Dedifferentiated amniotic fluid mesenchymal stem cell (primary cell): ENCODE results near the gene PRTFDC1.

ENCODE experiments used
- DNase-seq: peaks from one replicate; pipeline ENCODE4 v3.0.0-alpha.2; 2016; ENCODE audit errors: extremely low spot score

PRTFDC1 gene

DNA sequence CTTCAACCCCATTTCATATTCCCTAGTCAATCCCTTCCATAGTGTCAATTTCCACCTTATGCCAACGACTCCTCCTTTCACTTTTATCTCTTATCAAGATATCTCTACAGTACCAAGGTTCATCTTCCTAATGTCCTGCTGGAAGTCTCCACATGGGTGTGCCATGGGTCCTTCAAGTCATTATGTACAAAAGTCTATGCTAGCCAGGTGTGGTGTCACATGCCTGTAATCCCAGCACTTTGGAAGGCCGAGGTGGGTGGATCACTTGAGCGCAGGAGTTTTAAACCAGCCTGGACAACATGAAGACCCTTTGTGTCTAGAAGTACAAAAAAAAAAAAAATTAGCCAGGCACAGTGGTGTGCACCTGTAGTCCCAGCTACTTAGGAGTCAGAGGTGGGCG is 47.6 kb downstream of the PRTFDC1 start:
- no peak for DNase-seq

DNA sequence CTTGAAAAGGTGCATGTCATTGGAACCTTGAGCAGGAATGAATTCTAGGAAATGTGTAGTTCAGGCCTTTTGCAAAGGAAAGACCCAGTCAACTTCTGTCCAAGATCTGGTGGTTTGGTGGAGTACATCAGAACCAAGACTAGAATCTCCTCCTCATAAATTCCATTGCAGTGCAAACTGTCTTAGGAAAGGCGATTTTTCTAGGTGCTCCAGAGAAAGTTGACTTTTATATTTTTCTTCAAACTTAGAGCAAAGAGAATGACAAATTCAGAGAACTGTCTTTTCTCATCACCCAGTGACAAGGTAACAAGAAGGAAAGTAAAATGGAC is 50.0 kb downstream of the PRTFDC1 start:
- DNase-seq, result no peak

GRCh38 chr10:24901686-24902399 is 50.6 kb downstream of the PRTFDC1 start:
- peak; percentile 48 for DNase-seq

DNA sequence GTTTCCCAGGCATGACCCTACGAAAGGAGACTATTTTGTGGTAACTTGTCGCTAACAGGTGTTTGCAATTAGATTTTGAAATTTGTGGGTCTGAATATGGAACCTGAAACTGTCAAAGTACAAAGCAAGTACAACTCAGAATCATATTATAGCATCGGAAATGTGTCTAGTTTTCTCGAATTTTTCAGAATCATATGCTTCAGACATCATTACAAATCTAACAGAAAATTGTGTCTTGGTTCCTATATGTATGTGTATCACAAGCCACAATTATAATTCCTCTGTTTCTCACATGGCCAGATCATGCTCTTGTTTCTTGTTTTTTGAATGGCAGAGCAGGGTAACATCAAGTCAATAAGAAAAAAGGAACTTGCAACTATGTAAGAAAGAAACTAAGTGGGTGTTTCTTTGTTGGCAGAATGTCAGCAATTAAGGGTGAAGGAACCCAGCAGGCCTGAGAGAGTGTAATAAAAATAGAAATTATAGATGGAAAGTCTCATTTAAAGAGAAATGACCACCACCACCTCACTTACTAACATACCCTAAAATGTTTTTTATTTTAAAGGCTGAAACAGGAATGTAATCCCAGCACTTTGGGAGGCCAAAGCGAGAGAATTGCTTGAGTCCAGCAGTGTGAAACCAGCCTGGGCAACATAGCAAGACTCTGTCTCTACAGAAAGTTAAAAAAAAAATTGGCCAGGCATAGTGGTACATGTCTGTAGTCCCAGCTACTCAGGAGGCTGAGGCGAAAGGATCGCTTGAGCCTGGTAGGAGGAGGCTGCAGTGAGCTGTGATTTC is 51.3 kb downstream of the PRTFDC1 start:
- no peak for DNase-seq

DNA sequence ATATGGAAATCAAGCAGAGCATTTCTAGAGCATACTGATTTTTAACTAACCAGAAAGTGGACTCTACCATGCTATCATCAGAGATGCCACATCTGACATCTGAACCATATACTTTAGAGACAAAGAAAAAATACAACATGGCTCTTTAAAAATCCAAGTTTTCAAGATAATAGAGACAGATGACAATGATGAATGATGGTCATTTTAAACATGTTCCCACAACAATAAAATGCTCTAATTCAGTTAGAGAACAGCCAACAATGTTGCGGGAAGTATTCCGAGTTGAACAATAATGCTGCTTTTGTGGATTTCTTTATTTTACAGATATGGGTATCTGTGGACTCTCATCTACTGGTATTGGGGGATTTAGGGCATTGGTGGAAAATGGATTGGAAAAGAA is 52.8 kb downstream of the PRTFDC1 start:
- no peak for DNase-seq

DNA sequence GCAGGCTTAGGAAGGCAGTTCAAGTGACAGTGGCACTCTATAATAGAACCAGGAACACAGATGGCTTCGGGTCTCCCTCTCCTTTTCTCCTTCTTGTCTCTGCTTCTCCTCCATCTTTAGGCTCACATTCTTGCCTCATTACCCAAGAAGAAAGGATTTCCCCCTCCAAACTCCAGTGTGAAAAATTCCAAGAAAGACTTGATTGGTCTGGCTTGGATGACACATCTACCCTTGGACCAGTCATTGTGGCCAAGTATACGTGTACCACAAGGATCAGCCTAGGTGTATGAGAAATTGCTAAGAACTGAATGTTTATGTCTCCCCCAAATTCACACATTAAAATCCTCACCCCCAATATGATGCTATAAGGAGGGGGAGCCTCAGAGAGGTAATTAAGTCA is 53.9 kb downstream of the PRTFDC1 start:
- no peak for DNase-seq

DNA sequence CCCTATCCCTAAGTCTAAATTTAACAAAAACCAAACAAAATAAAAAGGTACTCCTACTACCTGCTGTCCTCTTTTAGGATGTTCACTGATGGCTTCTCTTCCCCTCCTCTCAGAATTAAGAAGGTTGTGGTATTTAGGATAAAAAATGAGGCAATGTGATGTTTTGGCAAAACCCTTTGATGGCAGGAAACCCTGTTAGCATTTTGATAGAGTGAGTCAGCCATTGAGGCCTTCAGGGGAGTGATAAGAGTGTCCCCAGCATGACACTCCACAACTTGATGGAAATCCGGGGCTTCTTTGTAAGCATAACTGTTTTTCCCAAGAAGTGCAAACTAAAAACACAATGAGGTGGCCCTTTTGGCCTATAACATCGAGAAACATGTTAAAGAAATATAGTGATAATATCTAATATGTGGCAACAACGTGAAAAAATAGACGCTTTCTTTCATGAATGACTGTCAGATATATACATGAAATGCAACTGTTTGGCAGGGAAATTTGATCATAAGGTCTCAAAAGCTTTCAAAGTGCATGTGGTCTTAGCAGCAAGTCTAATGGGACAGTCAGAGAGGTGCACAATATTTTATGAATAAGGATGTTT is 55.0 kb downstream of the PRTFDC1 start:
- DNase-seq, result no peak

DNA sequence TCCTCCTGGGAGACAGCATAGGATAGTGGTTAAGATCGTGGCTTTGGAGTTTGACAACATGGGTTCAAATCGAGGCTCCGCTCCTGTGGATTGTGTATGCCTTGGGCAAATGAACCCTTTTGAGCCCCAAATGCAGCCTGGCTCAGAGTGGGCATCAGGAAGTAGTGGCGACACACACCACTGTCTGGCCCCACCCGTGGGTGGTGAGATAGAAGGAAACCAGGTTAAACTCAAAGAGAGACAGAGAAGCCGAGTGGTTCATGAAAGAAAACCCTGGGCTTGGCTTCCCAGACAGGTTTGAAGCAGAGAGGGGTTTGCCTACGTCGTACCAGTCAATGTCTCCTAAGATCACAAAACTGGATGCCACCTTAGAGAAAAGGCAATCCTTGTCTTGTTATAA is 57.7 kb downstream of the PRTFDC1 start:
- DNase-seq, result no peak

DNA sequence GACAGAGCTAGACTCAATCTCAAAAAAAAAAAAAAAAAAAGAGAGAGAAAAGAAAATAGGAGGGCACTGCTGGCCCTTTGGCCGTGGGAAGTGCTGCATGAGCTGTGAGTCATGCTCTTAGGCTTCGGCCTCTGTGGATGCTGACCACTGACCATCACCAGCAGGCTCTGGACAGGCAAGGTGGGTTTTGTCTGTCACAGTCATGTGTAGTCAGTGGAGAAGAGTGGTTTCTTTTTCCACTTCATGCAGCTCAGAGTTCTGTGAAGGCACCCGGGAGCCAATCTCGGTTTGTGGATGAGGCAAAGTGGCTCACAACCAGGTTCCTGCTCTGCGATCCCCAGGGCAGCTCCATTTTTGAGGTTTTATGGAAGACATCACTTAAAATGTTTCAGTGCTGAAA is 58.1 kb downstream of the PRTFDC1 start:
- no peak for DNase-seq

GRCh38 chr10:24893127-24893526 is 59.3 kb downstream of the PRTFDC1 start:
- no peak for DNase-seq

DNA sequence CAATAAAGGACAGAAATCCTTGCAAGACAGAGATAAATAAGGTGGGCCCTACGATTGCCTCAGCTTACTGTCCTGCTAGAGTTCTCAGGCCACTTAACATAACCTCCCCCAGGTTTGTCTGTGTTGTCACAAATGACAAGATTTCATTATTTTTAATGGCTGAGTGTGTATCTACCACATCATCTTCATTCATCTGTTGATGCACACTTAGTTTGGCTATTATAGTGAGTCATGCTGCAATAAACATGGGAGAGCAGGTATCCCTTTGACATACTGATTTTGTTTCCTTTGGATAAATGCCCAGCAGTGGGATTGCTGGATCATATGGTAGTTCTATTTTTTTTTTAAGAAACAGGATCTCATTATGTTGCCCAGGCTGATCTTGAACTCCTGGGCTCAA is 60.6 kb downstream of the PRTFDC1 start:
- DNase-seq, result no peak

DNA sequence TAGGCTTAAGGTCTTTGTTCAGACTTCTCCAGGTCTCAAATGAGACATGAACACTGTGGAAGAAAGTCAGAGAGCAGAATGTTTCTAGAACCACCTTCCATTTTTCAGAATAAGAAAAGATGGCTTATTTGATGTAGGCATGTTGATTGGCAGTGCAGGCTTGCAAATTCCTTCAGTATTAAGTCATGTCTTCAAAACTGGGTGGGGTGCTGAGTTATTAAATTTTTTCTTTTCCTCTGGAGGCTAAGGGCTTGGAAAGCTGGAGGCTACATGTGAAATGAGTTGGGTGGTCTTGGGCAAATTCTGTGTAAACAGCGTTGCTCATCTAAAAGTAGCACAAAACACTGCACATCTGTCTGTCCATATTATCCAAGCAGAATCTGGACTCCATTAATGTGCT is 62.8 kb downstream of the PRTFDC1 start:
- DNase-seq, result peak; percentile 41

GRCh38 chr10:24887855-24888231 is 64.6 kb downstream of the PRTFDC1 start:
- no peak for DNase-seq

GRCh38 chr10:24886290-24886680 is 66.1 kb downstream of the PRTFDC1 start:
- DNase-seq, result no peak

- DNase-seq, result no peak
These were observed 66.7 kb downstream of the PRTFDC1 start for GRCh38 chr10:24885551-24886289.

DNA sequence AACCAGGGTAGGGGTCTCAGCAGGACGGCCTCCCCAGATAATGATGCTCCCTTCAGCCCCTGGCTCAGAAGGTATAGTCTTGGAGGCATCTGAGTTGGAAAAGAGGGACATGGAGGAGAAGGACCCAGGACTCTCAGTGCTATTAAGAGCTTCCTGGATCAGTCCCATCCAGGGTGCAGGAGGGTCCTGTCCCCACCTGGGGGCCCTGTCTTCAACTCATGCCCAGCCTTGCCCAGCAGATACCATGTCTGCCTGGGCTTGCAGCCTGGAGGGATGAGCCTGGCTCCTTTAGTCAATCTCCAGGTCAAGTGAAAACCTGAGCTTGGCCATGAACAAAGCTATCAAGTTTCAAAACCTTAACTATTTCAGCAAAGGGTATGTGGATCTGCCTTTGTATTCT is 67.6 kb downstream of the PRTFDC1 start:
- DNase-seq, result no peak

DNA sequence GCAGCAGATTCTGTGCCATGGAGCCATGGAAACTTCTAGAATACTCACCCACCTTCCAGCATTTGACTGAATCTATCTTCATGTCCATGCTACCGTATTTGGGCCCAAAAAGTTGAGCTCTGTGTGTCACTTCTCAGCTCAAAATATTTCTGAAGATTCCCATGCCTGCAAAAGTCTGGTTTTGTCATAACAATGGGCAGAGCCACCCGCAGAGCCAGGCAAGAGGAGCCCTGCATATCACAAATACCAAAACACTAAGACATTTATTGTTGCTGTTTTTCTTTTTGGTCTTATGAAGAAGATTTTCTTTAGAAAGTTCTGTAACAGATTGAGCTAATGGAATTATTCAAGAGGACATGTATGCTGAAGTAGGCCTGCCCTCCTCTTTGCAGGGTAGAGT is 68.1 kb downstream of the PRTFDC1 start:
- DNase-seq, result no peak

DNA sequence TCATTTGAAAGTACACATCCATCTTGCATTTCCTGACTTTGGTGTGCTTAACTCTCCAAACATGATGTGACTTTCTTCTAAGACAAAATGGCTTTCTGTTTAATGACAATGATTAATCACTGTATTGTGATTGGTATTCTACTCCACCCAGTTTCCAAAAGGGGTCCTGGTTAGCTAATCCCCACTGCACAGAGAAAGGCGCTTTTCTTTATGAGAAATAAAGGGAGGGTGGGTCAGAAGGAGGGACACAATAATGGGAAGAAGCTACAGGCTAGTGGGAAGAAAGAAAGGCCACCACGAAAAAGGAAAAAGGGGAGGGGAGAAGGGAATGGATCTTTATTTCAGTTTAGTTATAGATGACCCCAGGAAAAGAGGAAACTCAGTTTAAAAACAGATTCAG is 69.2 kb downstream of the PRTFDC1 start:
- DNase-seq, result no peak

- DNase-seq, result no peak
These were observed 70.2 kb downstream of the PRTFDC1 start for GRCh38 chr10:24882047-24882698.

DNA sequence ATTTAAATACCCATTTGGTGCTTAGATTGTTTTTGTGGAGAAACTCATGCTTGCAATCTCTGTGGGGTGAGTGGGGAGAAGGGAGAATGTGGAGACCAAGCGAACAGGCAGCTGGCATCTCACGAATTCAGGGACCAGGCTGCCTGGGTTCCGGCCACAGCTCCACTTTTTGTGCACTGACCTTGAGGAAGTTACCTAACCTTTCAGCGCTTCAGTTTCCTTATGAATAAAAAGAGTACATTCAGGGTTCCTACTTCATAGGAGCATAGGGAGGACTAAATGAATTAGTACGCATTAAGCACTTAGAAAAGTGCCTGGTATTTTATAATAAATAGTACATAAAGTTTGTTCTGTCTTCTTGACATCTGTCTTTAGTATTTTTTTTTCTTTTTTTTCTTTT is 72.5 kb downstream of the PRTFDC1 start:
- no peak for DNase-seq

DNA sequence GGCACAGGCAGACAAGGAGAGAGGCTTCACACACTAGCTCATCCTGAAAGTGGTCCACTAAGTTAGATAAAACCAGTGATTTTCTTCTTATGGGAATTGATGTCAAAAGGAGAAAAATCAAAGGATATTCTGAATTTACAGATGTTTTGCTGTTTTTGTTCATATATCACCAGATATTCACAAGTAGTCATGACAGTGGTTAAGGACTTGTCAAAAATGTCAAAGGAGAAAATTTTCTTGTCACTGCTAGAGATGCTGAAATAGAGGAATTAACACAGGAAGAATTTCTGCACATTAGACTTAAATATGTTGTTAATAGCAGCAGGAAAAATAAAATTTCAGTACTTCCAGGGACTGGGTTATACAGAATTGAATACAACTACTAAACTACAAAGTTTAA is 78.3 kb downstream of the PRTFDC1 start:
- no peak for DNase-seq

- DNase-seq, result peak; percentile 97
These were observed 79.1 kb downstream of the PRTFDC1 start for GRCh38 chr10:24873281-24873683.
